ENCODE measurements around the gene GRIK4. TPM values are rescaled to one million over a fixed set of nuclear protein-coding genes. Genes with fewer than 3 reads are reported as not detected.

GRIK4 gene
- total RNA-seq, 1 donor from 2014 or later = 0.06 TPM

DNA sequence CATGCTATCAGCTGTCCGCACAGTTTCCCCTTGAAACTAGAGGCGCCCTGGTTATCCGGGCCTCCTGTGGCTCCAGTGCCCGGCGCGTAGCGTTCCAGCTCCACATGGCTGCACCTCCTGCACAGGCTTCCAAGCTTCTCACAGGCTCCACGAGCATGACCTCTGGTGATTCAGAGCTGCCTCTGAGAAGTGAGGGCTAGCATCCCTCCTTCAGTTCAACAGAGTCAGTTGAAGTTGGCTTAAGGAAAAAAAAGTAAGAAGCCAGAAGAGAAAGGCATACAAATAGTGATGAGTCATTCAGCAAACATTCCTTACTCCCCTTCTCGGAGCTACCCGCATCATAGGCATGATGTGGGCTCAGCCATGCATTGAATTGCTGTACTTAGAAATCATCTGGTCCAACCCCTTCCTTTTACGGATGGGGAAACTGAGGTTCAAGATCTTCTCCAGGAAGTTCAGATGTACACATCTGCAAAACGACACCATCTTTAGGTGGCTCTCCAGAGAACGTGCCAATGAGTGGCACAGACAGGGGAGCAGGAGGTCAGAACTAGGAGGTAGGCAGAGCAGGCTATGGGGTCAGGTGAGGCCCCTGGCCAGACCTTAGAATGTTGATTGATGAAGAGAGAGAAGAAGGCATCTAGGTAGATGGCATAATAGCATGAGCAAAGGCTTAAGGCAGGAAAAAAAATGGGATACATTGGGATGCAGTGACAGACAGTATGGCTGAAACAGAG is 296.0 kb downstream of the GRIK4 start:
- no peak overlapping the region for H3K4me3 ChIP-seq (ENCODE audit: low read depth, low read length)
- peak; percentile 98 for DNase-seq (ENCODE audit: low read depth)
- no peak for TF ChIP-seq CTCF (conservative IDR thresholded peaks at IDR 0.05; ENCODE audit: low read depth, low read length)

DNA sequence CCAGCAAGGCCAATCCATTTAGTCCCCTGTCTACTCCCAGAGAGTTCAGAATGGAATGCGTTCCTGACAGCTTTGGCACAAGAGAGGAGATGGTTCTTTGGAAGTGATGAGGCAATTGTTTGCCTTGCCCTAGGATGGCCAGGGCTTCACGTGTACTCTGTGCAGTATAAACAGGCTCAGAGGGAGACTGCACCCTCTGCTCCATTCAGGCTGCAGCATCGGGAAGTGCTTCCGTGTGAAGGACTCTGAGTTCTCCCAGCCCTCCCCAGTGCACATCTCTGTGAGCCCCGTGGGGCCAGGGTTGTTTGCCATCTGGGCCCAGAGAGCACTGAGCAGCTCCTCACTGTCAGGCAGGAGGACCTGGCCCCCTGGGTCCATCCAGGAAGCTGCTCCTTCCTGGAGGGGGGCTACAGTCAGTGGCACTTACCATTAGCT is 297.1 kb downstream of the GRIK4 start:
- no peak for TF ChIP-seq CTCF (conservative IDR thresholded peaks at IDR 0.05; ENCODE audit: low read depth, low read length)
- no peak for DNase-seq (ENCODE audit: low read depth)

GRCh38 chr11:120810251-120810650 is 298.7 kb downstream of the GRIK4 start:
- TF ChIP-seq CTCF (conservative IDR thresholded peaks at IDR 0.05; ENCODE audit: low read depth, low read length) = no peak
- H3K4me3 ChIP-seq (ENCODE audit: low read depth, low read length) = no peak overlapping the region
- no peak for DNase-seq (ENCODE audit: low read depth)

More for the DNA sequence above, 297.1 kb downstream of the GRIK4 start:
- no peak overlapping the region for H3K4me3 ChIP-seq (ENCODE audit: low read depth, low read length)

DNA sequence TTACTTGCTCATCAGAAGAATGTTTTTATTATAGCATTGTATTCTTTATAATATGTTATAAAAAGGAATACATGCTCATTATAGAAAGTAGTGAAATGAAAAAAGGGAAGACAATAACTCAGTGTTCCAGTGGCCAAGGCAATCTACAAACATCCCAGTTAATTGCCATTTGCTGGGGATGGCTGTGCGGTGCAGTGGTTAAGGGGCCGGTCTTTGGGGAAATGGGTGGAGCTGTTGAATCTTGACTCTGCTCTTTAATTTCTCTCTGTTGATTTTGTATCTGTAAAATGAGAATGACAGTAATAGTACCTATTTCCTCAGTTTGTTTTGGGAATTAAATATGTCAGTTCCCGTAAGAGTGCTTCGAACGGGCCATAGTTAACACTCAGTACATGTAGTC is 299.7 kb downstream of the GRIK4 start:
- H3K4me3 ChIP-seq (ENCODE audit: low read depth, low read length) = no peak overlapping the region
- DNase-seq (ENCODE audit: low read depth) = no peak
- TF ChIP-seq CTCF (conservative IDR thresholded peaks at IDR 0.05; ENCODE audit: low read depth, low read length) = no peak

GRCh38 chr11:120811731-120812130 is 300.2 kb downstream of the GRIK4 start:
- DNase-seq (ENCODE audit: low read depth) = no peak
- H3K4me3 ChIP-seq (ENCODE audit: low read depth, low read length) = no peak overlapping the region
- no peak for TF ChIP-seq CTCF (conservative IDR thresholded peaks at IDR 0.05; ENCODE audit: low read depth, low read length)

DNA sequence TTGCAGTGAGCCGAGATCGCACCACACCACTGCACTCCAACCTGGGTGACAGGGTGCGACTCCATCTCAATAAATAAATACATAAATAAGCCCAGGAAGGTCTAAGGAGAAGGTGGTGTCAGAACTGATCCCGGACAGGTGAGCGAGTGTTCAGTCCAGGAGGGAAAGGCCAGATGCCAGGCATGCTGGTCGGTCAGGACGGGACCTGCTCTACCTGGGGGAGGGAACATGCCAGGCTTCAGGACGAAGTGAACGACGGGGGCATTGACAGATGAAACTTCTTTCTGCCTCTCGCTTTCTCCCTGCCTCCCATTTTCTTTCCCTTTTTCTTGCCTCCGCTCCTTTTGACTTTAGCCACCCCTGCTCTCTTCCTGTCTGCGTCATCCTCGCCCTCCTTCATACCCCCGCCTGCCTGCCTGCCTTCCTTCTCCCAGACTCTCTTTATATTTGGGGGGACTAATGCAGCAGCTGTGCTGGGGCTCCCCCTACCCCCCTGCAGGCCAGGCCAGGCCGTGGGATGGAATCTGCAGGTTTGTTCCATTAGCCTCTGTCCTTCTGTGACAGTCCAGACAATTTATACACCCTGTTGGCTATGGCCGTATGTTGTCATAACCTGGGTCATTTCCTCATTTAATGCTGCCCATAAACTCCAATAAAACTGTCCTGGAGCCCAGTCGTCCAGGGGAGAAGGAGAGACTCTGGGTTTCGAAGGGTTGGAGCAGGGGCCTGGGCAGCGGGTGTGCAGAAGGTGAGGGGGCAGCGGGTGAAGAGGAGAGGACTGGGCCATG is 303.2 kb downstream of the GRIK4 start:
- no peak overlapping the region for H3K4me3 ChIP-seq (ENCODE audit: low read depth, low read length)
- no peak for DNase-seq (ENCODE audit: low read depth)
- no peak for TF ChIP-seq CTCF (conservative IDR thresholded peaks at IDR 0.05; ENCODE audit: low read depth, low read length)
